Measurements from ENCODE around the gene INVS. TPM values are rescaled to one million over a fixed set of nuclear protein-coding genes. Genes with fewer than 3 reads are reported as not detected.

Gene INVS, protein sequence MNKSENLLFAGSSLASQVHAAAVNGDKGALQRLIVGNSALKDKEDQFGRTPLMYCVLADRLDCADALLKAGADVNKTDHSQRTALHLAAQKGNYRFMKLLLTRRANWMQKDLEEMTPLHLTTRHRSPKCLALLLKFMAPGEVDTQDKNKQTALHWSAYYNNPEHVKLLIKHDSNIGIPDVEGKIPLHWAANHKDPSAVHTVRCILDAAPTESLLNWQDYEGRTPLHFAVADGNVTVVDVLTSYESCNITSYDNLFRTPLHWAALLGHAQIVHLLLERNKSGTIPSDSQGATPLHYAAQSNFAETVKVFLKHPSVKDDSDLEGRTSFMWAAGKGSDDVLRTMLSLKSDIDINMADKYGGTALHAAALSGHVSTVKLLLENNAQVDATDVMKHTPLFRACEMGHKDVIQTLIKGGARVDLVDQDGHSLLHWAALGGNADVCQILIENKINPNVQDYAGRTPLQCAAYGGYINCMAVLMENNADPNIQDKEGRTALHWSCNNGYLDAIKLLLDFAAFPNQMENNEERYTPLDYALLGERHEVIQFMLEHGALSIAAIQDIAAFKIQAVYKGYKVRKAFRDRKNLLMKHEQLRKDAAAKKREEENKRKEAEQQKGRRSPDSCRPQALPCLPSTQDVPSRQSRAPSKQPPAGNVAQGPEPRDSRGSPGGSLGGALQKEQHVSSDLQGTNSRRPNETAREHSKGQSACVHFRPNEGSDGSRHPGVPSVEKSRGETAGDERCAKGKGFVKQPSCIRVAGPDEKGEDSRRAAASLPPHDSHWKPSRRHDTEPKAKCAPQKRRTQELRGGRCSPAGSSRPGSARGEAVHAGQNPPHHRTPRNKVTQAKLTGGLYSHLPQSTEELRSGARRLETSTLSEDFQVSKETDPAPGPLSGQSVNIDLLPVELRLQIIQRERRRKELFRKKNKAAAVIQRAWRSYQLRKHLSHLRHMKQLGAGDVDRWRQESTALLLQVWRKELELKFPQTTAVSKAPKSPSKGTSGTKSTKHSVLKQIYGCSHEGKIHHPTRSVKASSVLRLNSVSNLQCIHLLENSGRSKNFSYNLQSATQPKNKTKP
- total RNA-seq, result 20.4 and 30.3 TPM in 2 replicates

DNA sequence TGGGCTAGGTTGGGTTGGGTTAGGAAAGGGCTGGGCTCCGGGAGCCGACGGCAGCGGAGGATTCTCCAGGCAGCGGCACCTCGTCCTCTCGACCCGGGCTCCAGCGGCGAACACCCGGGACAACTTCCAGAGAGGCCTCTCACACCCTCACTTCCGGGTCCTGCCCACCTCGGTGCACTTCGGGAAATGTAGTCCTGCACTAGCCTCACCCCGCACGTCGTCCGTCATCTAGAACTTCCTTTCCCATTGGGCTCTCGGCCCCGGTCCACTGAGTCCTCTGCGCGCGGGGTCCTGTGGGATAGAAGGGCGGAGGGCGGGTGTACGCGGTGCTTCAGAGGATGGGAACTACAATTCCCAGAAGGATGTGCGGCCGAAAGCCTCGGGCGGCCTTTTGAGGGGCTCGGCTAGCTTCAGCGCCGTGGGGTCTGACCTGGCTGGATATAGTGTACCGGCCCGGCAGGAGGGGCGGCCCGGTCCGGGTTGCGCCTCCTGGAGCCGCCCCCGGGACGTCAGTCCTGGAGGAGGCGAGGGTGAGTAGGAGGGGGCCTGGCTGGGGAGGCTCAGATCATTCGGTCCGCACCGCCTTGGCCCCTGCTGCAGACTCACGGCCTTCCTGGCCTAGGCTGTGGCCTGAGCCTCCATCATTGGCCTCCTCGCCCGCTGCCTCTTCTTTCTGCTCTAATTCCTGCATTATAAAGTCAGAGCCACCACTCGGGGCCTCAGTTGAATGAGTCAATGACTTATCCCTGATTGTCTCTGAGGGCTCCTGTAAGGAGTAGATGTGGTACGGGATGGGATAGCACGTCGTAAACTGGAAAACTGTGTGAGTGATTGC, at the start of gene INVS, which contains the start of gene ERP44:
Gene INVS (plus strand): TSS at position 357 of the 835 bp plus-strand sequence. CDS start 5,279 bp downstream, outside the sequence.
Gene ERP44 (minus strand): TSS at position 114 of the 835 bp plus-strand sequence. CDS start 160 bp downstream, outside the sequence.

Other genes with a start within 250 kb of the INVS start
- 9.6 and 12.8 TPM in 2 replicates for gene STX17, start 192.6 kb upstream of the INVS start, total RNA-seq
- 6.7 and 10.1 TPM in 2 replicates for gene ERP44, start 243 bp upstream of the INVS start, total RNA-seq